ENCODE results near the gene ADAMTS18. TPM values are rescaled to one million over a fixed set of nuclear protein-coding genes. Genes with fewer than 3 reads are reported as not detected.

ADAMTS18 gene
- total and polyA plus RNA-seq, 2 of the 8 experiments (the other 6 are each of a cell fraction or from before 2014, with no cell fraction given), result 0.05 to 0.19 TPM

GRCh38 chr16:77452243-77452642, 17.4 kb upstream of the ADAMTS18 start (continued):
- TF ChIP-seq TCF12 (IDR thresholded peaks at IDR 0.05; ENCODE audit: low read depth, low read length) (no peak), SIRT6 (IDR thresholded peaks at IDR 0.05; ENCODE audit: low read length) (no peak), TEAD4 (IDR thresholded peaks at IDR 0.05; ENCODE audit: low read depth, low read length) (no peak)

All from H1 (cell line).